Measurements from ENCODE around the gene RECK. TPM values are rescaled to one million over a fixed set of nuclear protein-coding genes. Genes with fewer than 3 reads are reported as not detected.

RECK gene
- total and polyA plus RNA-seq, 3 donors from 2014 or later: 10.1 to 17.6 (median 15.4) TPM

- TF ChIP-seq, protein P1, sequence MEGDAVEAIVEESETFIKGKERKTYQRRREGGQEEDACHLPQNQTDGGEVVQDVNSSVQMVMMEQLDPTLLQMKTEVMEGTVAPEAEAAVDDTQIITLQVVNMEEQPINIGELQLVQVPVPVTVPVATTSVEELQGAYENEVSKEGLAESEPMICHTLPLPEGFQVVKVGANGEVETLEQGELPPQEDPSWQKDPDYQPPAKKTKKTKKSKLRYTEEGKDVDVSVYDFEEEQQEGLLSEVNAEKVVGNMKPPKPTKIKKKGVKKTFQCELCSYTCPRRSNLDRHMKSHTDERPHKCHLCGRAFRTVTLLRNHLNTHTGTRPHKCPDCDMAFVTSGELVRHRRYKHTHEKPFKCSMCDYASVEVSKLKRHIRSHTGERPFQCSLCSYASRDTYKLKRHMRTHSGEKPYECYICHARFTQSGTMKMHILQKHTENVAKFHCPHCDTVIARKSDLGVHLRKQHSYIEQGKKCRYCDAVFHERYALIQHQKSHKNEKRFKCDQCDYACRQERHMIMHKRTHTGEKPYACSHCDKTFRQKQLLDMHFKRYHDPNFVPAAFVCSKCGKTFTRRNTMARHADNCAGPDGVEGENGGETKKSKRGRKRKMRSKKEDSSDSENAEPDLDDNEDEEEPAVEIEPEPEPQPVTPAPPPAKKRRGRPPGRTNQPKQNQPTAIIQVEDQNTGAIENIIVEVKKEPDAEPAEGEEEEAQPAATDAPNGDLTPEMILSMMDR (IDR thresholded peaks at IDR 0.05): no peak
- no peak for TF ChIP-seq POLR2A (IDR thresholded peaks at IDR 0.05)
- Histone ChIP-seq H3K27ac (no peak overlapping the region), H3K36me3 (ENCODE audit: low read depth, missing control alignments) (no peaks in the 10 kb centered on the region), H3K9me3 (no peaks in the 10 kb centered on the region), H3K27me3 (no peaks in the 10 kb centered on the region), H3K4me3 (no peak overlapping the region), H3K4me1 (peaks cover 6% of the 10 kb centered on the region)
- no peak for DNase-seq
- intact Hi-C loops (cut with DNase I; ENCODE audit: low total_unique reads): no loop called here
- WGBS, 2 donors: 76 to 80% methylated on average over 3 of the region's 3 CpGs
Measured at GRCh38 chr9:36132086-36132485, 95.4 kb downstream of the RECK start.

DNA sequence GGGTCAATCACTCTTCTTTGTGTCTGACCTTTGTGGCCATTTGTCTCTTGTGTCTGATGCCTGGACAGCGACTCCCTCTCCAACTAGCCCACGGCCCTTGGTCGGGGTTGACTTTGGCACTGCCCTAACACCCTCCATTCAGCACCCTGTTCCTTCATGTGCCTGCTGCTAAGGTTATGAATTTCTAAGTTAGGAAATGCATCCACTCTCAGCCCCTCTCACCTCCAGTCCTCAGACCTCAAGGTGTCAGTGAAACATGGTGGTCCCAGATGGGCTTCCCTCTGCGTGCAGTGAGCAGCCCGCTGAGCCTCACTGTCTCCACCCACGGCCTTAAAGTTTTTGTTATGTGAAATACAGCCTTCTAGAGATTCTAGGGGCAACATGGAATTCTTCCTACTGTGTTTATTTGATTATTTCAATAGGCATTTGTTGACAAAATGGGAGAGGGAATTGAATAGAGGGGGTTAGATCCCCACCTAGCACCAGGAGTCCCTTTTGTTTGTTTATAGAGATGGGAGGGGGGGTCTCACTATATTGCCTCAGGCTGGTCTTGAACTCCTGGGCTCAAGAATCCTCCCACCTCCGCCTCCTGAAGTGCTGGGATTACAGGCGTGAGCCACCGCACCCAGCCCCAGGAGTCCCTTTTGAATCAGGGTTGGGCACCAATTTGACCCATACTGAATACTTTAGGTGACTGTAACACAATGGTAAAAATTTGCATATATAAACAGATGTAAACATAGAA lies 98.2 kb downstream of the RECK start:
- TF ChIP-seq, protein P1 (IDR thresholded peaks at IDR 0.05): no peak
- TF ChIP-seq POLR2A (IDR thresholded peaks at IDR 0.05): no peak
- no peak for DNase-seq
- Histone ChIP-seq H3K27ac (no peak overlapping the region), H3K4me3 (no peak overlapping the region), H3K36me3 (ENCODE audit: low read depth, missing control alignments) (no peaks in the 10 kb centered on the region), H3K4me1 (peaks cover 14% of the 10 kb centered on the region), H3K9me3 (no peaks in the 10 kb centered on the region), H3K27me3 (no peaks in the 10 kb centered on the region)
- WGBS, 2 donors: 85 to 88% methylated on average over 9 of the region's 9 CpGs
- intact Hi-C loops (cut with DNase I; ENCODE audit: low total_unique reads): no loop called here

GRCh38 chr9:36135741-36136271 lies 99.1 kb downstream of the RECK start:
- DNase-seq: no peak
- Histone ChIP-seq H3K27me3 (no peaks in the 10 kb centered on the region), H3K4me3 (peak overlapping the region; percentile 73 to 84), H3K4me1 (peaks cover 14% of the 10 kb centered on the region), H3K9me3 (no peaks in the 10 kb centered on the region), H3K27ac (no peak overlapping the region), H3K36me3 (ENCODE audit: low read depth, missing control alignments) (no peaks in the 10 kb centered on the region)
- intact Hi-C loops (cut with DNase I; ENCODE audit: low total_unique reads): no loop called here
- TF ChIP-seq POLR2A (IDR thresholded peaks at IDR 0.05): no peak
- TF ChIP-seq, protein P1 (IDR thresholded peaks at IDR 0.05): no peak
- WGBS, 2 donors: 14 to 27% methylated on average over 11 to 18 of the region's 18 CpGs

DNA sequence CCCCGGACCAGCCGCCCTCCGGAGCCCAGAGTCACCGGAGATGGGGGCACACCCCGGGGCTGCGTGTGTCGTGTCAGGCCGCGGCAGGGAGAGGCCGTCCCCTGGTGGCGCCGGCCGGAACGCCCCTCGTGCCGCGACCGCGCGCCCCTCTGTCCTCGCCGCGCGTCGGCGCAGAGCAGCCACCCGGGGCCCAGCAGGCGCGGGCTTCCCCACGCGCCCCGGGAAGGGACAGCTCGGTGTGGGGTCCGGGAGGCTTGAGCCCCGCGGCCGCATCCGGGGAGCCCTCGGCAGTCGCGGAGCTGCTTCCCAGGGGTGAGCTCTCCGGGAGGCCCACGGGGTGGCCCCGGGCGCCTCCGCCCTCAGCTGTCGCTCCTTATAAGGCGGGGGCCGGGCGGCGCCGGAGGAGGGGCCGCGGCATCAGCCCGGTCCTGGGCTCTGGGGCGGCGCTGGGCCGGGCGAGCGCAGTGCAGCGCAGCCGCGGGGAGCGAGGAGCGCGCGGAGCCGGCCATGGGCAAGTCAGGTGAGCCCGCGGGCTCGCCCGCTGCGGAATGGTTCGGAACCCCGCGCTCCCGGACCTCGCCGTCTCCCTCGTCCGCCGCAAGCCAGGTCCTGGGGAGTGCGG lies 99.7 kb downstream of the RECK start, which contains the start of gene GLIPR2:
TSS of gene GLIPR2 (plus strand) at position 462 of the 622 bp plus-strand sequence. CDS start at position 508, 46 bp downstream.
- Histone ChIP-seq H3K4me3 (peak within 1 kb of the TSS; percentile 73 to 84), H3K36me3 (ENCODE audit: low read depth, missing control alignments) (no peaks in the 10 kb centered on the region), H3K27me3 (no peaks in the 10 kb centered on the region), H3K4me1 (peaks cover 14% of the 10 kb centered on the region), H3K9me3 (no peaks in the 10 kb centered on the region), H3K27ac (peak within 1 kb of the TSS; percentile 8 to 69)
- TF ChIP-seq, protein P1 (IDR thresholded peaks at IDR 0.05): peak in 1 of 3 experiments; percentile 9
- TF ChIP-seq POLR2A (IDR thresholded peaks at IDR 0.05): no peak
- 0% methylated on average over 79 of the region's 83 CpGs; no CpG with 5 or more reads in 1 of the 2 donors for WGBS, 2 donors
- peak; percentile 81 for DNase-seq
- intact Hi-C loops (cut with DNase I; ENCODE audit: low total_unique reads): no loop called here
